Muscle layer of colon (tissue), 2 donors: ENCODE data around the gene GRIN2C.
A peak's percentile ranks its signal among the peaks of the same experiment; 100 is the strongest.
"Not testable (repeated sequence)": the region's sequence is repeated elsewhere in the genome, so short reads cannot be mapped to it uniquely, and the experiment has no call there.

Experiments
- H3K27ac ChIP-seq: one replicate; pipeline ENCODE4 v1.7.0; 2013; ENCODE audit warnings: low read depth, mild to moderate bottlenecking, low read length, moderate library complexity
- H3K27me3 ChIP-seq, 2 donors: one replicate each; pipeline ENCODE4 v1.7.0; 2013; ENCODE audit warnings: low read length in 2 of 2, mild to moderate bottlenecking in 2 of 2; ENCODE audit not compliant: insufficient read depth in 2 of 2, control insufficient read depth in 1 of 2
- H3K36me3 ChIP-seq: one replicate; pipeline ENCODE4 v1.7.0; 2013; ENCODE audit warnings: mild to moderate bottlenecking, low read length; ENCODE audit not compliant: insufficient read depth
- H3K4me1 ChIP-seq: one replicate; pipeline ENCODE4 v1.7.0; 2013; ENCODE audit warnings: mild to moderate bottlenecking, low read length; ENCODE audit not compliant: insufficient read depth
- H3K4me3 ChIP-seq, 2 donors: one replicate each; pipeline ENCODE4 v1.7.0; 2013; ENCODE audit warnings: low read length in 2 of 2, low read depth in 1 of 2, mild to moderate bottlenecking in 1 of 2, moderate library complexity in 1 of 2
- H3K9ac ChIP-seq: one replicate; pipeline ENCODE4 v1.7.0; 2013; ENCODE audit warnings: low read length
- H3K9me3 ChIP-seq: one replicate; pipeline ENCODE4 v1.7.0; 2013; ENCODE audit warnings: mild to moderate bottlenecking, low read length
- donor health status: abdominal sarcoma.
- donor health status: Adenocarcinoma of cecum.

GRIN2C gene

GRCh38 chr17:74859459-74860228, at the start of gene GRIN2C:
Gene GRIN2C (minus strand): TSS chr17:74859885. CDS start chr17:74855092, 4,793 bp downstream.
- Histone ChIP-seq H3K9ac (no peak within 1 kb of the TSS), H3K9me3 (no peaks in the 10 kb centered on the region), H3K27ac (no peak within 1 kb of the TSS), H3K4me1 (peaks cover 8% of the 10 kb centered on the region), H3K4me3 (peak within 1 kb of the TSS in 1 of 2 donors; percentile 21), H3K36me3 (no peaks in the 10 kb centered on the region), H3K27me3 (peaks cover 22 to 68% of the 10 kb centered on the region in 2 donors)

- not testable (repeated sequence) for H3K27ac ChIP-seq, H3K9me3 ChIP-seq, H3K36me3 ChIP-seq, H3K4me1 ChIP-seq, H3K4me3 ChIP-seq, H3K9ac ChIP-seq, H3K27me3 ChIP-seq
These were observed 49.4 kb upstream of the GRIN2C start for GRCh38 chr17:74909097-74909496.

GRCh38 chr17:74907012-74907411, 47.3 kb upstream of the GRIN2C start:
- Histone ChIP-seq H3K4me1 (no peaks in the 10 kb centered on the region), H3K27ac (no peak overlapping the region)

GRCh38 chr17:74906214-74906793, 46.6 kb upstream of the GRIN2C start:
- H3K9ac ChIP-seq, H3K36me3 ChIP-seq: not testable (repeated sequence)

More at GRCh38 chr17:74907012-74907411, 47.3 kb upstream of the GRIN2C start:
- H3K9ac ChIP-seq: no peak overlapping the region
- no peaks in the 10 kb centered on the region for H3K9me3 ChIP-seq
- no peaks in the 10 kb centered on the region for H3K36me3 ChIP-seq
- H3K4me3 ChIP-seq: no peak overlapping the region
- H3K27me3 ChIP-seq: peaks cover 0 to 17% of the 10 kb centered on the region in 2 donors

GRCh38 chr17:74904687-74905409, 45.2 kb upstream of the GRIN2C start:
- no peak overlapping the region for H3K27ac ChIP-seq
- H3K4me3 ChIP-seq: no peak overlapping the region
- H3K4me1 ChIP-seq: no peaks in the 10 kb centered on the region
- H3K27me3 ChIP-seq: peaks cover 0 to 25% of the 10 kb centered on the region in 2 donors
- no peaks in the 10 kb centered on the region for H3K9me3 ChIP-seq
- no peak overlapping the region for H3K9ac ChIP-seq
- no peaks in the 10 kb centered on the region for H3K36me3 ChIP-seq

More at GRCh38 chr17:74906214-74906793, 46.6 kb upstream of the GRIN2C start:
- H3K27me3 ChIP-seq: peaks cover 0 to 20% of the 10 kb centered on the region in 2 donors
- not testable (repeated sequence) for H3K4me3 ChIP-seq, H3K9me3 ChIP-seq, H3K4me1 ChIP-seq, H3K27ac ChIP-seq

GRCh38 chr17:74903671-74904070, 44.0 kb upstream of the GRIN2C start:
- H3K4me3 ChIP-seq: no peak overlapping the region
- no peaks in the 10 kb centered on the region for H3K4me1 ChIP-seq
- peaks cover 0 to 25% of the 10 kb centered on the region in 2 donors for H3K27me3 ChIP-seq
- H3K36me3 ChIP-seq: no peaks in the 10 kb centered on the region
- H3K9me3 ChIP-seq: no peaks in the 10 kb centered on the region
- H3K9ac ChIP-seq: no peak overlapping the region
- no peak overlapping the region for H3K27ac ChIP-seq

GRCh38 chr17:74903034-74903433, 43.3 kb upstream of the GRIN2C start:
- H3K4me3 ChIP-seq: no peak overlapping the region
- H3K4me1 ChIP-seq: no peaks in the 10 kb centered on the region
- no peaks in the 10 kb centered on the region for H3K36me3 ChIP-seq
- H3K9ac ChIP-seq: no peak overlapping the region
- no peak overlapping the region for H3K27ac ChIP-seq
- no peaks in the 10 kb centered on the region for H3K9me3 ChIP-seq
- peaks cover 0 to 25% of the 10 kb centered on the region in 2 donors for H3K27me3 ChIP-seq

GRCh38 chr17:74901353-74902135, 41.9 kb upstream of the GRIN2C start:
- Histone ChIP-seq H3K27ac (no peak overlapping the region), H3K9ac (no peak overlapping the region), H3K27me3 (peaks cover 0 to 25% of the 10 kb centered on the region in 2 donors), H3K4me3 (no peak overlapping the region), H3K9me3 (no peaks in the 10 kb centered on the region), H3K4me1 (no peaks in the 10 kb centered on the region), H3K36me3 (no peaks in the 10 kb centered on the region)

- no peaks in the 10 kb centered on the region for H3K36me3 ChIP-seq
- H3K4me3 ChIP-seq: no peak overlapping the region
- H3K9ac ChIP-seq: no peak overlapping the region
- H3K27me3 ChIP-seq: peaks cover 0 to 30% of the 10 kb centered on the region in 2 donors
- H3K9me3 ChIP-seq: no peaks in the 10 kb centered on the region
- H3K4me1 ChIP-seq: no peaks in the 10 kb centered on the region
- no peak overlapping the region for H3K27ac ChIP-seq
These were observed 40.5 kb upstream of the GRIN2C start for GRCh38 chr17:74900208-74900607.

GRCh38 chr17:74898376-74898946, 38.8 kb upstream of the GRIN2C start:
- no peaks in the 10 kb centered on the region for H3K9me3 ChIP-seq
- no peaks in the 10 kb centered on the region for H3K36me3 ChIP-seq
- no peaks in the 10 kb centered on the region for H3K4me1 ChIP-seq
- H3K9ac ChIP-seq: no peak overlapping the region
- no peak overlapping the region for H3K4me3 ChIP-seq
- H3K27ac ChIP-seq: no peak overlapping the region
- peaks cover 8 to 36% of the 10 kb centered on the region in 2 donors for H3K27me3 ChIP-seq
